ENCODE results near the gene FUNDC1.
"Not testable (repeated sequence)": the region's sequence is repeated elsewhere in the genome, so short reads cannot be mapped to it uniquely, and the experiment has no call there.

FUNDC1 gene

DNA sequence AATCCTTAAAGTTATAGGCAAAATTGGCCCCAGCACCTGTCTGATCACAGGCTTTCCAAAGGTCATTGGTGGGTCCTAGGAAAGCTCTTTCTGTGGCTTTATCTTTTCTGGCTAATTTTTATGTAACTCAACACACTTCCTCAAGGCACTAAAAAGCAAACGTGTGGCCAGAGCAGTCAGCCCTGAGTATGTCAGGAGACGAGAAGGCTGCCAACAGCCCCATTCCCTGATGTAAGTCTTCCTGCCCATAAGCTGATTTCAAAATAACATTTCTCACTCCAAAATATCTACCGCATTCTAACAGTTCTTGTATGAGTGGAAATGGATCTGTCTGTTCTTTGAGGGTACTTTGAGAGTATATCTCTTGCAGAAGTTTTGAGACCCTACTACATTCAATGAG lies 25.5 kb upstream of the FUNDC1 start:
- Histone ChIP-seq H3K4me1 (no peaks in the 10 kb centered on the region), H3K4me3 (ENCODE audit: low read depth, low read length) (no peak overlapping the region), H3K27me3 (no peaks in the 10 kb centered on the region), H3K36me3 (no peaks in the 10 kb centered on the region), H3K9me3 (no peaks in the 10 kb centered on the region)
- DNase-seq: no peak
- TF ChIP-seq, protein P1, sequence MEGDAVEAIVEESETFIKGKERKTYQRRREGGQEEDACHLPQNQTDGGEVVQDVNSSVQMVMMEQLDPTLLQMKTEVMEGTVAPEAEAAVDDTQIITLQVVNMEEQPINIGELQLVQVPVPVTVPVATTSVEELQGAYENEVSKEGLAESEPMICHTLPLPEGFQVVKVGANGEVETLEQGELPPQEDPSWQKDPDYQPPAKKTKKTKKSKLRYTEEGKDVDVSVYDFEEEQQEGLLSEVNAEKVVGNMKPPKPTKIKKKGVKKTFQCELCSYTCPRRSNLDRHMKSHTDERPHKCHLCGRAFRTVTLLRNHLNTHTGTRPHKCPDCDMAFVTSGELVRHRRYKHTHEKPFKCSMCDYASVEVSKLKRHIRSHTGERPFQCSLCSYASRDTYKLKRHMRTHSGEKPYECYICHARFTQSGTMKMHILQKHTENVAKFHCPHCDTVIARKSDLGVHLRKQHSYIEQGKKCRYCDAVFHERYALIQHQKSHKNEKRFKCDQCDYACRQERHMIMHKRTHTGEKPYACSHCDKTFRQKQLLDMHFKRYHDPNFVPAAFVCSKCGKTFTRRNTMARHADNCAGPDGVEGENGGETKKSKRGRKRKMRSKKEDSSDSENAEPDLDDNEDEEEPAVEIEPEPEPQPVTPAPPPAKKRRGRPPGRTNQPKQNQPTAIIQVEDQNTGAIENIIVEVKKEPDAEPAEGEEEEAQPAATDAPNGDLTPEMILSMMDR (IDR thresholded peaks at IDR 0.05; ENCODE audit: low read depth, low read length): no peak

DNA sequence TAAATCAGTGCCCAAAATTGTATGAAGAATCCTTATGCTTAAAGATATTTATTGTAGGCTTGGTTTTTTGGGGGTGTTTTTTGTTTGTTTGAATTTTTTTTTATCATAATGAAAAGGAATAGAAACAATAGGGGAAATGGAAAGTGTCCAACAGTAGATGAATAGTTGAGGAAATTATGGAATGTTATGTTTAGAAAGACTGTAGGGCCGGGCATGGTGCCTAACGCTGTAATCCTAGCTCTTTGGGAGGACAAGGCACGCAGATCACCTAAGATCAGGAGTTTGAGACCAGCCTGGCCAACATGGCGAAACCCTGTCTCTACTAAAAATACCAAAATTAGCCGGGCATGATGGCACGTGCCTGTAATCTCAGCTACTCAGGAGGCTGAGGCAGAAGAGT lies 19.2 kb upstream of the FUNDC1 start:
- not testable (repeated sequence) for H3K9me3 ChIP-seq

DNA sequence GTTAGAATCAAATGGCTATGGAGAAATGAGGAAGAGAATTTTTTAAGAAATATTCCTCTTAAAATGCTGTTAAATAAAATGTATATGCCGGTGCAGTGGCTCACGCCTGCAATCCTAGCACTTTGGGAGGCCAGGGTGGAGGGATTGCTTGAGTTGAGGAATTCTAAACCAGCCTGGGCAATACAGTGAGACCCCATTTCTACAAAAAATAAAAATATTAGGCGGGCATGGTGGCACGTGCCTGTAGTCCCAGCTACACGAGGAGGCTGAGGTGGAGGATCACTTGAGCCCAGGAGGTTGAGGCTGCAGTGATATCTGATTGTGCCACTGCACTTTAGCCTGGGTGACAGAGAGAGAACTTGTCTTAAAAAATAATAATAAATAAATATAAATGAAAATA lies 7.9 kb upstream of the FUNDC1 start:
- H3K4me3 ChIP-seq (ENCODE audit: low read depth, low read length): no peak overlapping the region
- H3K4me1 ChIP-seq: no peaks in the 10 kb centered on the region
- H3K9me3 ChIP-seq: no peaks in the 10 kb centered on the region
- H3K27me3 ChIP-seq: no peaks in the 10 kb centered on the region
- H3K36me3 ChIP-seq: no peaks in the 10 kb centered on the region
- DNase-seq: no peak
- TF ChIP-seq, protein P1 (IDR thresholded peaks at IDR 0.05; ENCODE audit: low read depth, low read length): no peak

More for the DNA sequence above, 19.2 kb upstream of the FUNDC1 start:
- H3K36me3 ChIP-seq; H3K4me1 ChIP-seq; H3K27me3 ChIP-seq; DNase-seq; H3K4me3 ChIP-seq (ENCODE audit: low read depth, low read length): not testable (repeated sequence)

DNA sequence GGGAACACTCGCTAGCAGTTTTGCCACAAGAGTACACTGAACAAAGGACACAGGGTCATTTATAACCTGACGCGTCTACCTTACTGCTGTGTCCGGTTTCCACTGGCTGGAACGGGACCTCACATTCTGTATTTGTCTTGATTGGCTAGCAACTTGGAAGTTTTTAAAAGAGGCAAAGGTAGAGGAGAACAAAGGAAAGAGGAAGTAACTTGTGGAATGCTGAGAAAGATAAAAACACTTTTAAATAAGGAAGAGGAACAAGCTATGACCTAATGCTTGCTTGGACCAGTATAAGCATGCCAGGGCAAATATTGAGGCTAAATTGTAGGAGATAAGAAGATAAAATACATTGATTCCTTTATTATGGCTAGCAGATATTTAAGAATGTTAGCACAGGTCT lies 2.8 kb upstream of the FUNDC1 start:
- H3K27me3 ChIP-seq; DNase-seq; H3K36me3 ChIP-seq; H3K4me3 ChIP-seq (ENCODE audit: low read depth, low read length); H3K9me3 ChIP-seq; H3K4me1 ChIP-seq: not testable (repeated sequence)

- no peaks in the 10 kb centered on the region for H3K27me3 ChIP-seq
- TF ChIP-seq, protein P1 (IDR thresholded peaks at IDR 0.05; ENCODE audit: low read depth, low read length): no peak
- H3K36me3 ChIP-seq: no peaks in the 10 kb centered on the region
- no peak for DNase-seq
- H3K4me1 ChIP-seq: no peaks in the 10 kb centered on the region
- H3K4me3 ChIP-seq (ENCODE audit: low read depth, low read length): no peak overlapping the region
- no peaks in the 10 kb centered on the region for H3K9me3 ChIP-seq
Observed at GRCh38 chrX:44544036-44544435, 1.4 kb upstream of the FUNDC1 start.

DNA sequence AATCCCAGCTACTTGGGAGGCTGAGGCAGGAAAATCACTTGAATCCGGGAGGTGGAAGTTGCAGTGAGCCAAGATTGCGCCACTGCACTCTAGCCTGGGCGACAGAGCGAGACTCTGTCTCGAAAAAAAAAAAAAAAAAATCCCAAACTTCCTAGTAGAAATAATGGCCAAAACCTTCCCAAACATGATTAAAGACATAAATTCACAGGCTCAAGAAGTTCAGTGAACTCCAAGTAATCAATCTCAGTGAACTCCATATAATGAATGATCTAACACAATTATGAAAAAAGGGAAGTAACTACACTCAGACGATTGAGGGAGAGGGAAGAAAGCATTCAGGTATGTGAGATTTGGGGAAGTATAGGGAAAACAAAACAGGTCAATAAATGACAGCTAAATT lies 6.5 kb downstream of the FUNDC1 start:
- TF ChIP-seq, protein P1 (IDR thresholded peaks at IDR 0.05; ENCODE audit: low read depth, low read length): no peak
- no peaks in the 10 kb centered on the region for H3K4me1 ChIP-seq
- no peak for DNase-seq
- H3K36me3 ChIP-seq: no peaks in the 10 kb centered on the region
- no peaks in the 10 kb centered on the region for H3K9me3 ChIP-seq
- H3K4me3 ChIP-seq (ENCODE audit: low read depth, low read length): no peak overlapping the region
- H3K27me3 ChIP-seq: no peaks in the 10 kb centered on the region

- DNase-seq: no peak
- TF ChIP-seq, protein P1 (IDR thresholded peaks at IDR 0.05; ENCODE audit: low read depth, low read length): no peak
- H3K9me3 ChIP-seq: no peaks in the 10 kb centered on the region
- no peaks in the 10 kb centered on the region for H3K4me1 ChIP-seq
- no peaks in the 10 kb centered on the region for H3K27me3 ChIP-seq
- H3K36me3 ChIP-seq: no peaks in the 10 kb centered on the region
- H3K4me3 ChIP-seq (ENCODE audit: low read depth, low read length): no peak overlapping the region
Observed at GRCh38 chrX:44529310-44529709, 13.3 kb downstream of the FUNDC1 start.
